Measurements from ENCODE around the gene CACHD1. TPM values are rescaled to one million over a fixed set of nuclear protein-coding genes. Genes with fewer than 3 reads are reported as not detected.

The CACHD1 gene
- polyA plus RNA-seq, 1 of the 3 experiments (the other 2 are of a cell fraction), result 2.2 TPM

- Histone ChIP-seq H3K9me3 (no peaks in the 10 kb centered on the region), H3K9ac (no peak overlapping the region), H3K9me2 (no peaks in the 10 kb centered on the region), H3K36me3 (replicated peaks in 1 of 2; ENCODE audit: control insufficient read depth in 1 of 2, insufficient read depth in 2 of 2, low read length in 1 of 2) (peaks cover 10 to 54% of the 10 kb centered on the region in 2 experiments), H3K4me1 (ENCODE audit: control insufficient read depth in 1 of 2, insufficient read depth in 2 of 2, low read depth in 1 of 2, low read length in 1 of 2) (peaks cover 0 to 14% of the 10 kb centered on the region in 2 experiments; a peak in 3 of 4 replicates), H3K4me2 (no peak overlapping the region), H3K27me3 (ENCODE audit: insufficient read depth) (no peaks in the 10 kb centered on the region), H2AFZ (ENCODE audit: low read depth) (no peak overlapping the region), H3K79me2 (ENCODE audit: insufficient read depth) (no peaks in the 10 kb centered on the region), H3F3A (replicated peaks; ENCODE audit: insufficient read depth) (no peaks in the 10 kb centered on the region), H3K27ac (ENCODE audit: low read depth in 2 of 2, low read length in 1 of 2) (peak overlapping the region in 1 of 2 experiments; percentile 2; a peak in 1 of 4 replicates), H4K20me1 (ENCODE audit: insufficient read depth) (no peaks in the 10 kb centered on the region), H3K4me3 (ENCODE audit: low read depth in 2 of 2, low read length in 1 of 2) (no peak overlapping the region)
- ChIA-PET POLR2A (no interaction called here), CTCF (interaction anchor here (0.8 to 1.6 kb wide), 3 partner anchors 8 to 141 kb away, joined by 3 to 5 read pairs (median 5); no protein-coding TSS in a partner anchor)
- no peak for TF ChIP-seq NRF1 (IDR thresholded peaks at IDR 0.05; ENCODE audit: low read depth, low read length)
- TF ChIP-seq FOSL2 (IDR thresholded peaks at IDR 0.05; ENCODE audit: borderline replicate concordance, low read depth), result no peak
- TF ChIP-seq RXRA (IDR thresholded peaks at IDR 0.05; ENCODE audit: borderline replicate concordance, low read depth), result no peak
- TF ChIP-seq ZBTB33 (IDR thresholded peaks at IDR 0.05; ENCODE audit: borderline replicate concordance, low read depth), result no peak
- TF ChIP-seq MAX (IDR thresholded peaks at IDR 0.05; ENCODE audit: low read depth), result no peak
- no peak for TF ChIP-seq EP300 (IDR thresholded peaks at IDR 0.05; ENCODE audit: borderline replicate concordance in 1 of 2, low read depth in 1 of 2, low read length in 1 of 2)
- 88% methylated on average over 2 of the region's 2 CpGs for WGBS (ENCODE audit: low lambda C conversion rate)
- peak; percentile 6 for DNase-seq
These were observed 213.5 kb downstream of the CACHD1 start for GRCh38 chr1:64683419-64683818.

- no peaks in the 10 kb centered on the region for H3K9me2 ChIP-seq
- no peak overlapping the region for H3K4me3 ChIP-seq (ENCODE audit: low read depth in 2 of 2, low read length in 1 of 2)
- no peaks in the 10 kb centered on the region for H4K20me1 ChIP-seq (ENCODE audit: insufficient read depth)
- ChIA-PET POLR2A (no interaction called here), CTCF (interaction anchor here (1.0 kb wide), 2 partner anchors 10 to 13 kb away, joined by 3 read pairs; no protein-coding TSS in a partner anchor)
- H3K4me2 ChIP-seq, result no peak overlapping the region
- no peaks in the 10 kb centered on the region for H3K27me3 ChIP-seq (ENCODE audit: insufficient read depth)
- H3K27ac ChIP-seq (ENCODE audit: low read depth in 2 of 2, low read length in 1 of 2), result no peak overlapping the region
- DNase-seq, result no peak
- H3K9me3 ChIP-seq, result no peaks in the 10 kb centered on the region
- WGBS (ENCODE audit: low lambda C conversion rate), result 80% methylated on average over 1 of the region's 1 CpG
- H2AFZ ChIP-seq (ENCODE audit: low read depth), result no peak overlapping the region
- peaks cover 14 to 46% of the 10 kb centered on the region in 2 experiments for H3K36me3 ChIP-seq (replicated peaks in 1 of 2; ENCODE audit: control insufficient read depth in 1 of 2, insufficient read depth in 2 of 2, low read length in 1 of 2)
- no peaks in the 10 kb centered on the region for H3F3A ChIP-seq (replicated peaks; ENCODE audit: insufficient read depth)
- H3K79me2 ChIP-seq (ENCODE audit: insufficient read depth), result no peaks in the 10 kb centered on the region
- no peak for TF ChIP-seq MEF2A (IDR thresholded peaks at IDR 0.05; ENCODE audit: borderline replicate concordance, low read depth)
- TF ChIP-seq CHD2 (IDR thresholded peaks at IDR 0.05; ENCODE audit: low read length, partially characterized antibody), result no peak
- TF ChIP-seq FOXJ3 (CRISPR knock-in tag; IDR thresholded peaks at IDR 0.05), result no peak
- TF ChIP-seq RAD21 (IDR thresholded peaks at IDR 0.05; ENCODE audit: low read length), result no peak
- no peak for TF ChIP-seq GATA2 (CRISPR knock-in tag; IDR thresholded peaks at IDR 0.05)
- TF ChIP-seq FOSL2 (IDR thresholded peaks at IDR 0.05; ENCODE audit: borderline replicate concordance, low read depth), result no peak
- no peak for TF ChIP-seq MAX (IDR thresholded peaks at IDR 0.05; ENCODE audit: low read depth)
- TF ChIP-seq FOXM1 (IDR thresholded peaks at IDR 0.05; ENCODE audit: low read depth), result no peak
- no peak for TF ChIP-seq POLR2AphosphoS5 (IDR thresholded peaks at IDR 0.05; ENCODE audit: low read depth, low read length)
- no peak for TF ChIP-seq YY1 (IDR thresholded peaks at IDR 0.05; ENCODE audit: low read depth)
- TF ChIP-seq USF2 (IDR thresholded peaks at IDR 0.05; ENCODE audit: borderline replicate concordance, low read depth, low read length), result no peak
- no peak for TF ChIP-seq REST (IDR thresholded peaks at IDR 0.05; ENCODE audit: low read depth, low read length)
- no peak for TF ChIP-seq IRF3 (IDR thresholded peaks at IDR 0.05; ENCODE audit: low read depth, low read length)
- no peak for TF ChIP-seq JUND (IDR thresholded peaks at IDR 0.05)
- TF ChIP-seq NRF1 (IDR thresholded peaks at IDR 0.05; ENCODE audit: low read depth, low read length), result no peak
- H3K4me1 ChIP-seq (ENCODE audit: control insufficient read depth in 1 of 2, insufficient read depth in 2 of 2, low read depth in 1 of 2, low read length in 1 of 2), result peaks cover 0 to 14% of the 10 kb centered on the region in 2 experiments; a peak in 3 of 4 replicates
- H3K9ac ChIP-seq, result no peak overlapping the region
These were observed 215.3 kb downstream of the CACHD1 start for GRCh38 chr1:64685217-64685616.
